Smooth muscle cell of the pulmonary artery (primary cell): Measurements from ENCODE around the gene STMN3. TPM values are rescaled to one million over a fixed set of nuclear protein-coding genes. Genes with fewer than 3 reads are reported as not detected.

Experiments
- total RNA-seq: library from RNA; depleted of rRNA; stranded (reverse); fragments of >200 nt; gene quantifications from 2 replicates; pipeline ENCODE4 v1.2.3, GENCODE V29; 2014

The STMN3 gene
- total RNA-seq: 5.2 and 20.7 TPM in 2 replicates

DNA sequence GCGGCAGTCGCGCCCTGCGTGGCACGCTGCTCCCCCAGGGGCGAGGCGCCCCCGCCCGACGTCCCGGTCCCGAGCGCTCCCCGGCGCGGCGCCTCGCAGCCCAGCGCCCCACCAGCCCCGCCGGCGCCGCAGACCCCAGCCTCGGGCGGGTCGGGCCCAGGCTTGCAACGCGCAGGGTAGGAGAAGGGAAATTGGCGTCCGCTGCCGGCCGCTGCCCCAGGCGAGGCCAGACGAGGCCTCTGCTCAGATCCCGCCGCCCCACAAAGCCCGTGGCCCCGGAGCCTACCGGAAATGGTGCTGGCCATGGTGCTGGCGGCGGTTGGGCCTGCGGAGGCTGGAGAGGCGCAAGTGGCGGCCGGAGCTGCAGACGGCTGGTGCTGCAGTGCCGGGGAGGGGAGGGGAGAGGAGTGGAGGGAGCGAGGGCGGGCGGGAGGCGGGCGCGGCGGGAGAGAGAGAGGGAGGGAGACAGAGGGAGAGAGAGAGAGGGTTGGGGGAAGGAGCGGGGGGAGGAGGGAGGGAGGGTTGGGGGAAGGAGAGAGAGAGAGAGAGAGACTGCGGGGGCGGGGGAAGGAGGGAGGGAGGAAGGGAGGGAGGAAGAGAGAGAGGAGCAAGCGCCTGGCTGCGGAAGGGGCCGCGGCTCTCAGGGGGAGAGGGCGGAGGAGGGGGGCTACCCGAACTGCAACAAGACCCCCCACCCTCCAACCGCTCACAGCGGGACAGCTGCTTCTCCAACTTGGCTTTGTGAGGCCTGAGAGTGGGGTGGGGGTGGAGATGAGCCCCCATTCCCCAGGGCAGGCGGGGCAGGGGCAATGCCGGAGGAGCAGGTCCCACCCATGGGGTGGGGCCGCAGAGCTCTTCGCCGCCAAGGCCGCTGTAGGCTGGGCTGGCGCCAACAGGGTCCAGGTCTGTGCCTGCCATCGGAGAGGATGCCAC, at the start of gene STMN3:
TSS of gene STMN3 (minus strand) at position 384 of the 933 bp plus-strand sequence. CDS start at position 305, 79 bp downstream.

DNA sequence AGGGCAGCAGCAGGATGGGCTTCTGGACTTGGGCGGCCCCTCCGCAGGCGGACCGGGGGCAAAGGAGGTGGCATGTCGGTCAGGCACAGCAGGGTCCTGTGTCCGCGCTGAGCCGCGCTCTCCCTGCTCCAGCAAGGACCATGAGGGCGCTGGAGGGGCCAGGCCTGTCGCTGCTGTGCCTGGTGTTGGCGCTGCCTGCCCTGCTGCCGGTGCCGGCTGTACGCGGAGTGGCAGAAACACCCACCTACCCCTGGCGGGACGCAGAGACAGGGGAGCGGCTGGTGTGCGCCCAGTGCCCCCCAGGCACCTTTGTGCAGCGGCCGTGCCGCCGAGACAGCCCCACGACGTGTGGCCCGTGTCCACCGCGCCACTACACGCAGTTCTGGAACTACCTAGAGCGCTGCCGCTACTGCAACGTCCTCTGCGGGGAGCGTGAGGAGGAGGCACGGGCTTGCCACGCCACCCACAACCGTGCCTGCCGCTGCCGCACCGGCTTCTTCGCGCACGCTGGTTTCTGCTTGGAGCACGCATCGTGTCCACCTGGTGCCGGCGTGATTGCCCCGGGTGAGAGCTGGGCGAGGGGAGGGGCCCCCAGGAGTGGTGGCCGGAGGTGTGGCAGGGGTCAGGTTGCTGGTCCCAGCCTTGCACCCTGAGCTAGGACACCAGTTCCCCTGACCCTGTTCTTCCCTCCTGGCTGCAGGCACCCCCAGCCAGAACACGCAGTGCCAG, 43.6 kb upstream of the STMN3 start, which contains the start of gene TNFRSF6B:
TSS of gene TNFRSF6B (plus strand) at position 25 of the 729 bp plus-strand sequence. CDS start at position 141, 116 bp downstream.

DNA sequence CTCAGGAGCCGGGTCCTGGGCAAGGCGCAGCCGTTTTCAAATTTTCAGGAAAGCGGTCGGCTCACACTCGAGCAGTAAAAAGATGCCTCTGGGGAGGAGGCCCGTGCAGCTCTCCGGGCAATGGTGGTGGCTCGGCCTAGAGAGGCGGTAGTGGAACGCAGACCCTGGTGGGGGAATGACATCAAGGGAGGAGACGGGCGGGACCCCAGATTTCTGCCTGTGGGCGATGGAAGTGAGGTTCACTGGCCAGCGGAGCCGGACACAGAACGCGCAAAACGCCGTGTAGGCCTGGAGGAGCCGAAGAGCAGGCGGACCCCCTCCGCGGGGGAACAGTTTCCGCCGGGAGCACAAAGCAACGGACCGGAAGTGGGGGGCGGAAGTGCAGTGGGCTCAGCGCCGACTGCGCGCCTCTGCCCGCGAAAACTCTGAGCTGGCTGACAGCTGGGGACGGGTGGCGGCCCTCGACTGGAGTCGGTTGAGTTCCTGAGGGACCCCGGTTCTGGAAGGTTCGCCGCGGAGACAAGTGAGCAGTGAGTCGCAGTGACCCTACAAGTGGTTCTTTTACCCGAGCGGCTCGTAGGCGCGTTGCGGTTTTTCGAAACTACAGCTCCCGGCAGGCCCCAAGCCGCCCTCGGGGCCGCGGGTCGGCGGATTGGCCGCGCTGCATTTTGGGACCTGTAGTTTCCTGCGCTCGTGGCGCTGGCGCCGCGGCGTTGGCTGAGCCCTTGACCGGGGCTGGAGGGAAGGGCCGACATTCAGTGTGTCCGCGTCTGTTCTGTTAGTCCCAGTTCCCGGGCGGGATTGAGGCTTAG, 4.9 kb upstream of the STMN3 start, which contains the start of gene RTEL1:
TSS of gene RTEL1 (plus strand) at position 376 of the 812 bp plus-strand sequence. CDS start 1,091 bp downstream, outside the sequence.

DNA sequence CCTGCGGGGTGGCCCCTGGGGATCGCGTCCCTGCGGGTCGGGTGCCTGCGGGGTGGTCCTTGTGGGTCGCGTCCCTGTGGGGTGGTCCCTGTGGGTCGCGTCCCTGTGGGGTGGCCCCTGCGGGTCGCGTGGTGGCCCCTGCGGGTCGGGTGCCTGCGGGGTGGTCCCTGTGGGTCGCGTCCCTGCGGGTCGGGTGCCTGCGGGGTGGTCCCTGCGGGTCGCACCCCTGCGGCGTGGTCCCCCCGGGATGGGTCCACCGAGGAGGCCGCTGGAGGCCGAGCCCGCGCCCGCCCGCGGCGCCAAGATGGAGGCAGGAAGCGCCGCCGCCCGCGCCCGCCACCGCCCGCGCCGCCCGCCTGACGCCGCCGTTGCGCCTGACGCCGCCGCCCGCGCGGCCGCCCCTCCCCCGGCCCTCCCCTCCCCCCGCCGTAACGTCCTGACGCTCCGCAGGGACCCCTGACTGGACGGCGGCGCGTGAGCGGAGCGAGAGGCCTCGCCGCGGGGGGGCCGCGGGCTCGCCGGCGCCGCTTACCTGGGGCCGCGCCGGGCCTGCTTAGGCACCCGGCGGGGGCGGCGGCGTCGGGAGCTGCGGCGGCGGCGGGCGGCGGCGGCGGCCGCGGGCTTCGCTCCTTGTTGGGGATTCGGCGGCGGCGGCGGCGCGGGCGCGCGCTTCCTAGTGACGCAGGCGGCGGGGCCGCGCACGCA, 26.6 kb downstream of the STMN3 start, which contains the start of gene GMEB2:
TSS of gene GMEB2 (minus strand) at position 678 of the 705 bp plus-strand sequence. CDS start 7,704 bp downstream, outside the sequence.

Other genes with a start within 250 kb of the STMN3 start
- not detected in 2 replicates for gene KCNQ2, start 180.8 kb downstream of the STMN3 start, total RNA-seq
- gene EEF1A2, start 154.3 kb downstream of the STMN3 start, total RNA-seq: 2.3 and 3.5 TPM in 2 replicates
- 111 and 139 TPM in 2 replicates for gene PPDPF, start 132.7 kb downstream of the STMN3 start, total RNA-seq
- gene PTK6, start 116.0 kb downstream of the STMN3 start, total RNA-seq: 0.07 and 0.10 TPM in 2 replicates
- not detected in 2 replicates for gene SRMS, start 105.7 kb downstream of the STMN3 start, total RNA-seq
- 0.46 and 0.50 TPM in 2 replicates for gene FNDC11, start 99.3 kb downstream of the STMN3 start, total RNA-seq
- gene HELZ2, start 79.2 kb downstream of the STMN3 start, total RNA-seq: 42.8 and 56.6 TPM in 2 replicates
- gene GMEB2, start 26.3 kb downstream of the STMN3 start, total RNA-seq: 11.6 and 12.7 TPM in 2 replicates
- gene RTEL1, start 4.9 kb upstream of the STMN3 start, total RNA-seq: 11.9 and 22.5 TPM in 2 replicates
- gene TNFRSF6B, start 43.2 kb upstream of the STMN3 start, total RNA-seq: 0.98 and 21.2 TPM in 2 replicates
- gene ARFRP1, start 54.6 kb upstream of the STMN3 start, total RNA-seq: 37.9 and 42.8 TPM in 2 replicates
- 12.3 and 17.9 TPM in 2 replicates for gene ZGPAT, start 54.6 kb upstream of the STMN3 start, total RNA-seq
- gene LIME1, start 83.2 kb upstream of the STMN3 start, total RNA-seq: 3.1 and 5.2 TPM in 2 replicates
- gene SLC2A4RG, start 86.4 kb upstream of the STMN3 start, total RNA-seq: 20.9 and 27.9 TPM in 2 replicates
- gene ZBTB46, start 177.8 kb upstream of the STMN3 start, total RNA-seq: 2.7 and 4.3 TPM in 2 replicates
- not detected in 2 replicates for gene ABHD16B, start 208.1 kb upstream of the STMN3 start, total RNA-seq
- 130 and 135 TPM in 2 replicates for gene TPD52L2, start 211.8 kb upstream of the STMN3 start, total RNA-seq
- 75.9 and 96.0 TPM in 2 replicates for gene DNAJC5, start 241.7 kb upstream of the STMN3 start, total RNA-seq